Measurements from ENCODE around the gene BPIFB6. TPM values are rescaled to one million over a fixed set of nuclear protein-coding genes. Genes with fewer than 3 reads are reported as not detected.

Gene BPIFB6
- total RNA-seq, 2 donors from 2014 or later = not detected

DNA sequence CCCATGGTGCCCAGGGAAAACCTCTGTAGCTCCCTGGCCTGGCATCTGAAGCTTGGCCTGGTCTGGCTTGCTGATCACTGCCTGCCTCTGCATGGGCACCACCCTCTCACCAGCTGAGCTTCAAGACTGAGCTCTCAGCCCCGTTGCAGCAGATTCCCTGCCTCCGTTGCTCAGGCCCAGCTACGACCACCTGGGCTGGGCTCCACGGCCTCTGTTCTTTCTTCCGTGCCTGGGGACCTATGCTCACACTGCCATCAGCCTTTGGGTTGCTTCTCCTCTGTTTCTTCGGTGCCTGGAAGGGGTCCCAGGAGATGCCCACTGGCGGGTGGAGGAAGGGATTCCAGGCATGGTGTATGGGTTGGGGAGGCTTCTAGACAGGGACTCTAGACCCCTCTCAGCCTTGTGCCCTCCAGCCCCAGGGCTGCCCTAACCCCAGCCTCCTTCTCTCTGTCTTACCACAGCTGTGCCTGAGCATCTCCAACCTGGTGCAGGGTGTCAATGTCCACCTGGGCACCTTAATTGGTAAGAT, 14.8 kb upstream of the BPIFB6 start:
- DNase-seq = no peak
- intact Hi-C loops (cut with DNase I) = no loop called here
- H3K9ac ChIP-seq (ENCODE audit: low read depth in 2 of 2, low read length in 2 of 2) = no peak overlapping the region
- H3K4me1 ChIP-seq = no peaks in the 10 kb centered on the region
- H3K4me3 ChIP-seq = no peak overlapping the region
- no peaks in the 10 kb centered on the region for H3K27me3 ChIP-seq
- no peaks in the 10 kb centered on the region for H3K36me3 ChIP-seq
- no peak overlapping the region for H3K27ac ChIP-seq
- TF ChIP-seq, protein P1, sequence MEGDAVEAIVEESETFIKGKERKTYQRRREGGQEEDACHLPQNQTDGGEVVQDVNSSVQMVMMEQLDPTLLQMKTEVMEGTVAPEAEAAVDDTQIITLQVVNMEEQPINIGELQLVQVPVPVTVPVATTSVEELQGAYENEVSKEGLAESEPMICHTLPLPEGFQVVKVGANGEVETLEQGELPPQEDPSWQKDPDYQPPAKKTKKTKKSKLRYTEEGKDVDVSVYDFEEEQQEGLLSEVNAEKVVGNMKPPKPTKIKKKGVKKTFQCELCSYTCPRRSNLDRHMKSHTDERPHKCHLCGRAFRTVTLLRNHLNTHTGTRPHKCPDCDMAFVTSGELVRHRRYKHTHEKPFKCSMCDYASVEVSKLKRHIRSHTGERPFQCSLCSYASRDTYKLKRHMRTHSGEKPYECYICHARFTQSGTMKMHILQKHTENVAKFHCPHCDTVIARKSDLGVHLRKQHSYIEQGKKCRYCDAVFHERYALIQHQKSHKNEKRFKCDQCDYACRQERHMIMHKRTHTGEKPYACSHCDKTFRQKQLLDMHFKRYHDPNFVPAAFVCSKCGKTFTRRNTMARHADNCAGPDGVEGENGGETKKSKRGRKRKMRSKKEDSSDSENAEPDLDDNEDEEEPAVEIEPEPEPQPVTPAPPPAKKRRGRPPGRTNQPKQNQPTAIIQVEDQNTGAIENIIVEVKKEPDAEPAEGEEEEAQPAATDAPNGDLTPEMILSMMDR (IDR thresholded peaks at IDR 0.05) = no peak
- no peaks in the 10 kb centered on the region for H3K9me3 ChIP-seq

DNA sequence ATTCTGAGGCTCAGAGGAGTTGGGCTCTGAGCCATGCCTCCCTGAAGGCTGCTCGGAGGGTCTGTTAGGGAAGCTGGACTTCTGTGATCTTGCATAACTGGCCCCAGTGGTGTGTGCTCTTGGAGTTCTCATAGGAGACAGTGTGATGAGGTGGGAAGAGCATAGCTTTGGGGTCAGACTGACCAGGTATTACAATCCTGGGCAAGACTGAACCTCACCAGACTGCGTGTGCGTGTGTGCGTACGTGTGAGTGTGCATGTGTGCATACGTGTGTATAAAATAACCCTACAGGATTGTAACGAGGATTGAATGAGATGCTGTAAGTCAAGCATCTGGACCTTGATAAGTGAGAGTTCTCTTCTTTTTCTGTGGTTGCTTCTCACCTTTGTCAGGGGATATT, 13.9 kb upstream of the BPIFB6 start:
- H3K27me3 ChIP-seq = no peaks in the 10 kb centered on the region
- no peak overlapping the region for H3K27ac ChIP-seq
- H3K4me3 ChIP-seq = no peak overlapping the region
- no peaks in the 10 kb centered on the region for H3K9me3 ChIP-seq
- DNase-seq = no peak
- intact Hi-C loops (cut with DNase I) = no loop called here
- H3K9ac ChIP-seq (ENCODE audit: low read depth in 2 of 2, low read length in 2 of 2) = no peak overlapping the region
- H3K36me3 ChIP-seq = no peaks in the 10 kb centered on the region
- TF ChIP-seq, protein P1 (IDR thresholded peaks at IDR 0.05) = no peak
- no peaks in the 10 kb centered on the region for H3K4me1 ChIP-seq

DNA sequence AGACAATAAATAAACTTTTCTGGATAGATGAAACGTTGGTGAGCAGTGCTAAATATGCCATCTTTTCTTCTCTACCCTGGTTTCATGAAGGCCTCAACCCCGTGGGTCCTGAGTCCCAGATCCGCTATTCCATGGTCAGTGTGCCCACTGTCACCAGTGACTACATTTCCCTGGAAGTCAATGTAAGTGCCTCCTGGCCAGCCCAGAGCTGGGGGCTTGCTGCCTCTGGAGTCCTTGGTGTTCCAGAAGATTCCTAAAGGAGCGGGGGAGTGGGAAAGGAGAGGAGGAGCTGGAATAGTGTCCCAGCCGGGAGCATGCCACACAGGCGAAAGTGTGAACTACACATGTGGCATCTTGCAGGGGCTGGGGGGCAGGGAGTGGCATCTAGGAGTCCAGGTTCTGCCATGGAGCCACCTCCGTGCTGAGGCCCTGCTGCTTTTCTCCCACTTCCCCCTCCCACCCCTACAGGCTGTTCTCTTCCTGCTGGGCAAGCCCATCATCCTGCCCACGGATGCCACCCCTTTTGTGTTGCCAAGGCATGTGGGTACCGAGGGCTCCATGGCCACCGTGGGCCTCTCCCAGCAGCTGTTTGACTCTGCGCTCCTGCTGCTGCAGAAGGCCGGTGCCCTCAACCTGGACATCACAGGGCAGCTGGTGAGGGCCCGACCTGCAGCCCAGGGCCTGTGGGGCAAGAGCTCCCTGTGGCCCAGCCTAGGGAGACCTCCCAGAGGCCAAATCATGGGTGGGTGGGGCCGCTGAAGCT, 13.1 kb upstream of the BPIFB6 start:
- Histone ChIP-seq H3K9me3 (no peaks in the 10 kb centered on the region), H3K27ac (no peak overlapping the region), H3K36me3 (no peaks in the 10 kb centered on the region), H3K27me3 (no peaks in the 10 kb centered on the region), H3K9ac (ENCODE audit: low read depth in 2 of 2, low read length in 2 of 2) (no peak overlapping the region), H3K4me1 (no peaks in the 10 kb centered on the region), H3K4me3 (no peak overlapping the region)
- intact Hi-C loops (cut with DNase I) = no loop called here
- TF ChIP-seq, protein P1 (IDR thresholded peaks at IDR 0.05) = no peak
- no peak for DNase-seq

DNA sequence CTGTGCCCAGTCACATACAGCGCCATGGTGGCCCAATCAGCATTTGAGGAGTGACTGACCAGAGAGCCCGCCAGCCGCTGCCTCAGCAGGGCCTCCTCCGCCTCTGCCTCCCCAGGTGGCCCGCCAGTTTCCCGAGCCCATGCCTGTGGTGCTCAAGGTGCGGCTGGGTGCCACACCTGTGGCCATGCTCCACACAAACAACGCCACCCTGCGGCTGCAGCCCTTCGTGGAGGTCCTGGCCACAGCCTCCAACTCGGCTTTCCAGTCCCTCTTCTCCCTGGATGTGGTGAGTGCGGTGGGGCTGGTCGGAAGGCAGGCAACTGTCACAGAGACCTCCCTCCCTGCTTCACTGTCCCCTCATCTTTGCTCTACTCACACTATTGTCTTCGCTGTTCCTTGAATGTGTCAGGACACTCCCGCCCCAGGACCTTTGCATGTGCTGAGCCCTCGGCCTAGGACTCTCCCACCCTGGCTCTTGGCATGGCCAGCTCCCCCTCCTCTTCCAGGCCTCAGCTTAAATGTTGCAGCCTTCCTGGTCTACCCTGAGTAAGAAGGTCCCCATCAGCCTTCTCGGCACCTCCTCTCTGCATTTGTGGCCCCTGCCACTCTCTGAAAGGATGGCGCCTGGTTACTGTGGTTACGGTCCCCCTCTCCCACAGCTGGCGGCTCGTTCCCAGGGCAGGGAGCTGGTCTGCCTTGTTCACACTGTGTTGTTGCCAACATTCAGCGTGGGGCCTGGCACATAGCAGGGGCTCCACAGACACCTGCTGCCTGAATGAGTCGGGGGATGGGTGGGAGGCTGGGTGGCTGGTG, 11.8 kb upstream of the BPIFB6 start:
- H3K27me3 ChIP-seq = no peaks in the 10 kb centered on the region
- intact Hi-C loops (cut with DNase I) = no loop called here
- no peak overlapping the region for H3K9ac ChIP-seq (ENCODE audit: low read depth in 2 of 2, low read length in 2 of 2)
- no peak for DNase-seq
- H3K36me3 ChIP-seq = no peaks in the 10 kb centered on the region
- no peaks in the 10 kb centered on the region for H3K9me3 ChIP-seq
- no peak overlapping the region for H3K27ac ChIP-seq
- no peak overlapping the region for H3K4me3 ChIP-seq
- TF ChIP-seq, protein P1 (IDR thresholded peaks at IDR 0.05) = no peak
- no peaks in the 10 kb centered on the region for H3K4me1 ChIP-seq

DNA sequence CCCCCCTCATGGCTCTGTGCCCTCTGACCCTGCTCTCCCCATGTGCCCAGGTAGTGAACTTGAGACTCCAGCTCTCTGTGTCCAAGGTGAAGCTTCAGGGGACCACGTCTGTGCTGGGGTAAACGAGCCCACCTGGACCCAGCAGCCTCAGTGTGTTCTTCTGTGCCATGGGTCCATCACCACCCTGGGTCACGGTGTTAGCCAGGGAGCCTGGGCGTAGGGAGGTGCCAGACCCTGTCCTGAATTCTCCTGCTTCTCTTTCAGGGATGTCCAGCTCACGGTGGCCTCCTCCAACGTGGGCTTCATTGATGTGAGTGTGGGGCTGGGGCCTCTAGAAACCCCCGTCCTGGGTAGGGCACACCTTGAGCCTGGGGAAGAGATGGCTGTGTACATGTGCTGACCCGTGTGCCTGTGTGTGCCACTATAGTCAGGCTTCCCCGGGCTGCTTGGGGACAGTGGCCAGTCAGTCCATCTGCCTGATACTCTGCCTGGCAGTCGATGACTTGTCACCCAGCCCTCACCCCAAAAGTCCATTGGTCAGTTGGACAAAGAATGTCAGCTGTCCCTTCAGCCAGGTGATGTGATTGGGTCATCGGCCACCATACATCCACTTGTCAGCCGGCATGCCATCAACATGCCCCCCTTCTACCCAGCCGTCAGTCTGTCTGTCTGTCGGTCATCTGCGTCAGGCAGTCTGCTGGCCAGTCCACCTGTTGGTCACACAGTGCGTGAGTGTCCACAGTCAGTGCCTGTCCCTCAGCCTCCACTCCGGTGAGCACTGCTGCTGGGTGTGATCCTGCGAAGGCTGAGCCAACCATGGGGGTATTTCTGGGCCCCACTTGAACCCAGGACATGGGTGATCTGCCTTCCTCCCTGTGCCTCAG, 10.9 kb upstream of the BPIFB6 start:
- Histone ChIP-seq H3K36me3 (no peaks in the 10 kb centered on the region), H3K9me3 (no peaks in the 10 kb centered on the region), H3K4me3 (no peak overlapping the region), H3K27me3 (no peaks in the 10 kb centered on the region), H3K9ac (ENCODE audit: low read depth in 2 of 2, low read length in 2 of 2) (no peak overlapping the region), H3K27ac (no peak overlapping the region), H3K4me1 (no peaks in the 10 kb centered on the region)
- intact Hi-C loops (cut with DNase I) = no loop called here
- no peak for DNase-seq
- TF ChIP-seq, protein P1 (IDR thresholded peaks at IDR 0.05) = no peak
